Activated CD4-positive, alpha-beta T cell treated with anti-CD3 and anti-CD28 coated beads, Interleukin-2, amount 50 U/mL, for 4 hours (primary cell): ENCODE measurements around the gene TMEM86B.
"Not testable (repeated sequence)": the region's sequence is repeated elsewhere in the genome, so short reads cannot be mapped to it uniquely, and the experiment has no call there.

Source experiments
- DNase-seq, 2 experiments: peaks; one replicate each; pipeline ENCODE4 v3.0.0-alpha.2; 2020

The TMEM86B gene

DNA sequence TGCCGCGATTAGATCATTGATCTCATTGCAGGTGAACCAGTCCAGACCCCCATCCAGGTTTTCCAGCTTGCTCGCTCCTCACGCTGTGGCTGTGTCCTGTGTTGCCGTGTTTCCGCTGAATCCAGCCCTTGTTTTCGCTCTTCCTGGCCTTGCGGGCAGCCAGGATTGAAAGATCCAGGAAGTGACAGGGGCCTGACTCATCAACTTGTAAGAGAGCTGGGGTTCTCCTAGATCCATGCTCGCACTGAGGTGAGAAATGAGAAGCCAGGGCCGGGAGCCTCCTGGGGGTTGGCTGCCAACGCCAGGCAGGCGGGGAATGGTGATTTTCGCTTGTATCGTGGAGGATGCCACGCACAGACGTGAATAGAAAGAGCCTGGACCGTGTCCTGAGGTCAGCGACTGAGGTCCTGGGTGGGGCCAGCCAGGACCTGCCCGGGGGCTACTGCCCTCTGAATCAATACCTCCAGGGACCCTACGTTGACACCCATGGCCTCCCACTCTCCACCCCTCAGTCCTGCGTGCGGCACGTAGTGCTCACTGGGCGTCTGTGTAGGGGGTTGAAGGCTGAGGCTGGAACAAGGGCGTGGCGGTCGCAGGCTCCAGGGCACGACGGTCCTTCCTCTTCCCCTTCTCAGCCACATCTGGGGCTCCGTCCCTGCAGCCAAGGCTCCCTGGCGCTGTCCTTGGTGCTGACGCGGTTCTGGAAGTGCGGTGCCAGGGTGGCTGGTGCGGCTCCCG is 11.9 kb downstream of the TMEM86B start:
- DNase-seq, result peak in 1 of 2 experiments; percentile 25

DNA sequence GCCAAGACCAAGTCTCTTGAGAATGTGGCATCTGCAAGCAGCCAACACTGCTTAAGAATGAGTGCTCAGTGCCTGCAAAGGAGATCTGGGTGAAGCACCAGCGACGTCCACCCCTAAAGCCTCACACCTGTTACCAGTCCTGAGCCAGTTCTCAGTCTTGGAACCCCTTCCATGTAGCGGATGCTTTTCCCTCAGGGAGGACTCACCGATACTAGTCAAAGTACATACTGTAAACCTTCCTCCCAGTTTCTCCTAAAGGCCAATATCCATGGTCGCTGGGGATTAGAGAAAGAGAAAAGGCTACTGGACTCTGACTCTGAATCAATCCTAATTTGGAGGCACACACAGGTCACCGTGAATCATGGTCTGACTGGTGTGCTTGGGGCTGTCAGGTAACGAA is 15.0 kb downstream of the TMEM86B start:
- no peak for DNase-seq

GRCh38 chr19:55212447-55212846 is 16.1 kb downstream of the TMEM86B start:
- DNase-seq, result peak; percentile 17 to 26

- DNase-seq, result no peak
These were observed 18.7 kb downstream of the TMEM86B start for GRCh38 chr19:55209693-55210472.

- DNase-seq, result no peak
These were observed 19.5 kb downstream of the TMEM86B start, which contains the start of gene PTPRH for GRCh38 chr19:55208880-55209692. Gene PTPRH (minus strand): TSS chr19:55209501. CDS start chr19:55209433, 68 bp downstream.

DNA sequence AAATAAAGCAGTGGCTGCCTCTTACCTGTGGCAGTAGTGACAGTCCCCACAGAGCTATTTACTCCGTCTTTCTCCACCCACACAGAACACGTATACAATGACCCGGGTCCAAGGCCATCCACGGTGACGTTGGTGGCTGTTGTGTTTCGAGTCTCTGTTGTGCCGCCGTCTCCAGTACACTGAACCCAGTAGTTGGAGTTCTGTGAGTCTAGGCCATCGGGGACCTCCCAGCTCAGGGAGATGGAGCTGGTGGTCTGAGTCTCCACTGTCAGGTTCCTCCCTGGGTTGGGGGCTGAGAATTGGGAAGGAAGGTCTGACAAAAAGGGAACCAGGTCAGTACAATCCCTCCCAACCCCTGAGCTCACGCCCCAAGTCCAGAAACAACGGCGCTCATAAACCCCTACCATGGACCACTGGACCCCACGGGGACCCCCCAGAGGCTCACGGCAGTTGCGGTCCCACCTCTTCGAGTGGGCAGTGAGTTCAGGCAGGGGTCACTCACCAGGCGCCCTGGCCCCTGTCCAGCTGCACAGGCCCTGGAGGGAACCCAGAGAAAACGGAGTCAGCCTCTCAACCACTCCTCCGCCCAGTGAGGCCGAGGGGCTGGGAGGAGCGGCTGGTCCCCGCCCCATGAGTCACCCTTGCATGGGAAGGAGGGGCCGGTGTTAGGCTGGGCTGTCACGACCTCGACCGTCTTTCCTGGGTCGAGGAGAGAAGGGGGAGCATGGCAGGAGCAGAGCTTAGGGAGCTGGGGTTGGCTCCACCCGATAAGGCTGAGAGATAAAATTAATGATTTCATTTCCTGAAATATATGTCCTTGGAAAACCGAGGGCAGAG is 21.7 kb downstream of the TMEM86B start:
- DNase-seq, result peak; percentile 20 to 24

DNA sequence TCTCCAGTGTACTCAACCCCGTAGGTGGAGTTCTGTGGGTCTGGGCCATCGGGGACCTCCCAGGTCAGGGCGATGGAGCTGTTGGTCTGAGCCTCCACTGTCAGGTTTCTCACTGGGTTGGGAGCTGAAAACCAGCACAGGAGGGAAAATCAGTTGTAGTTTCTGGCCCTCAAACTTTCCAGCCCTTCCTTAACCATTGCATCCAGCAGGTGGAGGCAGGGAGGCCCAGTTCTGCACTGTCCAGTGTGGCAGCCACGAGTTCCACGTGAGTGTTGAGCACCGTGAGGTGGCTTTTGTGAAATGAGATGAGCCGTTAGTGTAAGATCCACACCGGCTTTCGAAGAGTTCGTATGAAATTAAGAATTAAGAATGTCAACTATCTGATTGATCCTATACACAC is 26.4 kb downstream of the TMEM86B start:
- DNase-seq, result not testable (repeated sequence)

DNA sequence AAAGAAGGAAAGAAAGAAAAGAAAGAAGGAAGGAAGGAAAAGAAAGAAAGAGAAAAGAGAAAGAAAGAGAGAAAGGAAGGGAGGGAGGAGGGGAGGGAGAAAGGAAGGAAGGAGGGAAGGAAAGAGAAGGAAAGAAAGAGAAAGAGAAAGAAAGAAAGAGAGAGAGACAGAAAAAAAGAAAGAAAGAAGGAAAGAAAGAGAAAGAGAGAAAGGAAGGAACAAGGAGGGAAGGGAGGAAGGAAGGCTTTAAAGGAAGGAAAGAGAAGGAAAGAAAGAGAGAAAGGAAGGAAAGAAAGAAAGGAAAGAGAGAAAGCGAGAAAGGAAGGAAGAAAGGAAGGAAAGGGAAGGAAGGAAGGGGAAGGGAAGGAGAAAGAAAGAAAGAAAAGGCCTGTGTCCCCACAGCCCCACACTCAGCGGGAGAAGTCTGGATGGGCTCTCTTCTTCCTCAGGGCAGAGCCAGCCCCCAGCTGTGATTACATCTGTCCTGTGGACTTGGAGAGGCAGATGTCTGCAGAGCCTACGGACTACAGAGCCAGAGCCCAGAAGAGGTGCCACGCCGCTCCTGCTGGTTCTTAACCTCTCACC is 28.9 kb downstream of the TMEM86B start:
- DNase-seq, result no peak

GRCh38 chr19:55198651-55199050 is 29.9 kb downstream of the TMEM86B start:
- no peak for DNase-seq

- no peak for DNase-seq
These were observed 31.0 kb downstream of the TMEM86B start for GRCh38 chr19:55197528-55197927.

DNA sequence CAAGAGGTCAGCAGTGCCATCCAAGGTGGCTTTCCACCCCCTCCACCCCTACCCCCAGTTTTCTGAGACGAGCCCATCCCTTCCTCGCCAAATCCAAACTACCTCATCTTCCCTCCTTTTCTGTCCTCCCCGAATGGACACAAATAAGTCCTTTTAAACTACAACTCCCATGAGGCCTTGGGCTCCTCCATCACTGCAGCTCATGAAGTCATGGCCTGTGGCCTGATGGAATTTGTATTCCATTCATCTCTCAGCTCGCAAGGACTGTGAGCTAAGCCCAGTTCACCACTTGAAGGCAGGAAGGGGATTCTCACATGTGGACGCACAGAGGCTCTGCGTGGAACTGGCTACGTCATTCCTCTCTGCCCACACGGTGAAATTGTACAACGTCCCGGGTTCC is 31.8 kb downstream of the TMEM86B start:
- DNase-seq, result no peak

- no peak for DNase-seq
These were observed 35.1 kb downstream of the TMEM86B start for GRCh38 chr19:55193481-55193880.

DNA sequence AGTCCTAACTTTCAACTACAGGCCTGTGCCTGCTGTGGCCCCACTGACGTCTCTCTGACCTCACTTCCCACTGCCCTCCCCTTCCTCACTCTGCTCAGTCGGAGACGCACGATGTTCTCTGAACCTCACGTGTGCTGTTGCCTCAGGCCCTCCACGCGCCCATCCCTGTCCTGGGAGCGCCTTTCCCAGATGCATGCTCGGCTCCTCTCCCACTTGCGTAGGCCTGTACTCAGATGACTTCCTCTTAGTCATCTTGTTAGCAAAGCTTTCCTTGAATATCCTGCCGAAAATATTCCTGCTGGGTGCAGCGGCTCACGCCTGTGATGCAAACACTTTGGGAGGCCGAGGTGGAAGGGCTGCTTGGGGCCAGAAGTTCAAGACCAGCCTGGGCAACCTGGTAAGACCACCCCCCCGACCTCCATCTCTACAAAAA is 39.1 kb downstream of the TMEM86B start:
- DNase-seq, result no peak

DNA sequence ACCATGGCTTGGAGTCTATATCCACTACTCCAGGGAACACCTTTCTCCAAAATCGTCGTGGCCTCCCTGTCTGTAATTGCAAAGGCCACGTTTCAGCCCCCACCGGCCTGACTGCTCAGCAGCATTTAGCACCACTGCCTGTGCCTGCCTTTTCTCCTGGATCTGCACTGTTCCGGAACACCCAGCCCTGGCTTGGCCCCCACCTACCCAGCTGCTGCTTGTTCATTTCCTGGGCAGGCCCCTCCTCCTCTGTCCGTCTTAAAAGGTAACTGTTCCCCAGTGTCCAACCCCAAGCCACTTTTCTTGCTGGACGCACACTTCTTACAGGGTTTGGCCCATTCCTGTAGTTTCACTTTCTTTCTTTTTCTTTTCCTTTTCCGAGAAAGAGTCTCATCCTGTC is 39.9 kb downstream of the TMEM86B start:
- no peak for DNase-seq

- DNase-seq, result no peak
These were observed 42.5 kb downstream of the TMEM86B start for GRCh38 chr19:55186080-55186479.

GRCh38 chr19:55181740-55182139 is 46.8 kb downstream of the TMEM86B start:
- no peak for DNase-seq

- DNase-seq, result peak; percentile 45 to 49
These were observed 48.7 kb downstream of the TMEM86B start, which contains the start of gene SYT5 for GRCh38 chr19:55179606-55180484. Gene SYT5 (minus strand): TSS chr19:55180289. CDS start chr19:55179041, 1,248 bp downstream.

GRCh38 chr19:55178781-55179599 is 49.6 kb downstream of the TMEM86B start:
- peak; percentile 87 for DNase-seq
